OCI-LY1 (cell line): ENCODE measurements around the gene ESYT2.

ENCODE experiments used
- EZH2 ChIP-seq: fragments of 200-600 bp; sonication (generic), shearing (Covaris generic); IDR thresholded peaks from 2 replicates; pipeline ENCODE4 v1.8.0; 2017; ENCODE audit warnings: borderline replicate concordance, mixed run types, mild to moderate bottlenecking, antibody characterized with exemption, low read length, moderate library complexity, mixed read lengths
- TF ChIP-seq, protein P1 (sequence below): fragments of 200-600 bp; sonication (generic), shearing (Covaris generic); IDR thresholded peaks from 2 replicates; pipeline ENCODE4 v1.5.1; 2017; ENCODE audit warnings: mild to moderate bottlenecking, antibody characterized with exemption, low read length, moderate library complexity, mixed read lengths

GRCh38 chr7:158765020-158765419 lies 64.3 kb downstream of the ESYT2 start:
- TF ChIP-seq, protein P1, sequence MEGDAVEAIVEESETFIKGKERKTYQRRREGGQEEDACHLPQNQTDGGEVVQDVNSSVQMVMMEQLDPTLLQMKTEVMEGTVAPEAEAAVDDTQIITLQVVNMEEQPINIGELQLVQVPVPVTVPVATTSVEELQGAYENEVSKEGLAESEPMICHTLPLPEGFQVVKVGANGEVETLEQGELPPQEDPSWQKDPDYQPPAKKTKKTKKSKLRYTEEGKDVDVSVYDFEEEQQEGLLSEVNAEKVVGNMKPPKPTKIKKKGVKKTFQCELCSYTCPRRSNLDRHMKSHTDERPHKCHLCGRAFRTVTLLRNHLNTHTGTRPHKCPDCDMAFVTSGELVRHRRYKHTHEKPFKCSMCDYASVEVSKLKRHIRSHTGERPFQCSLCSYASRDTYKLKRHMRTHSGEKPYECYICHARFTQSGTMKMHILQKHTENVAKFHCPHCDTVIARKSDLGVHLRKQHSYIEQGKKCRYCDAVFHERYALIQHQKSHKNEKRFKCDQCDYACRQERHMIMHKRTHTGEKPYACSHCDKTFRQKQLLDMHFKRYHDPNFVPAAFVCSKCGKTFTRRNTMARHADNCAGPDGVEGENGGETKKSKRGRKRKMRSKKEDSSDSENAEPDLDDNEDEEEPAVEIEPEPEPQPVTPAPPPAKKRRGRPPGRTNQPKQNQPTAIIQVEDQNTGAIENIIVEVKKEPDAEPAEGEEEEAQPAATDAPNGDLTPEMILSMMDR, result no peak
- TF ChIP-seq EZH2, result no peak
